Peyer's patch (tissue), 4 donors: Measurements from ENCODE around the gene S100A3. TPM values are rescaled to one million over a fixed set of nuclear protein-coding genes. Genes with fewer than 3 reads are reported as not detected.

Experiments used
- DNase-seq, 3 donors: peaks; one replicate each; pipeline ENCODE4 v3.0.0-alpha.2; 2017 to 2019
- H3K27ac ChIP-seq, 4 donors: fragments of 200-600 bp; sonication (generic); one replicate each; pipeline ENCODE4 v1.5.1; 2016 to 2019
- H3K27me3 ChIP-seq, 2 donors: fragments of 200-600 bp; sonication (generic); one replicate each; pipeline ENCODE4 v1.5.1; 2019
- H3K36me3 ChIP-seq, 3 donors: fragments of 200-600 bp; sonication (generic); one replicate each; pipeline ENCODE4 v1.5.1; 2016 to 2019
- H3K4me1 ChIP-seq, 4 donors: fragments of 200-600 bp; sonication (generic); one replicate each; pipeline ENCODE4 v1.5.1; 2016 to 2019
- H3K4me3 ChIP-seq, 4 donors: fragments of 200-600 bp; sonication (generic); 1 replicate in 3 of 4; 2 replicates in 1 of 4; pipeline ENCODE4 v1.5.1; 2016 to 2019; ENCODE audit warnings: mild to moderate bottlenecking in 1 of 4
- H3K9me3 ChIP-seq, 4 donors: fragments of 200-600 bp; sonication (generic); one replicate each; pipeline ENCODE4 v1.5.1; 2016 to 2019; ENCODE audit warnings: mild to moderate bottlenecking in 1 of 4
- POLR2A ChIP-seq, 2 donors: fragments of 450-650 bp; IDR thresholded peaks; one replicate each; pipeline ENCODE4 v1.5.1; 2017; ENCODE audit warnings: antibody characterized with exemption in 2 of 2, mild to moderate bottlenecking in 2 of 2, moderate library complexity in 2 of 2
- total RNA-seq, 4 donors: library from RNA; depleted of rRNA; stranded (reverse); fragments of >200 nt; gene quantifications; one replicate each; pipeline ENCODE4 v1.1.0, GENCODE V29; 2016
- TF ChIP-seq, protein P1 (sequence below), 6 experiments: fragments of 450-650 bp in 4 of 6; fragments of 200-600 bp in 2 of 6; sonication (generic) in 1 of 6; IDR thresholded peaks; one replicate each; pipeline ENCODE4 v1.5.1; 2017 to 2019; ENCODE audit warnings: antibody characterized with exemption in 6 of 6, mild to moderate bottlenecking in 3 of 6, moderate library complexity in 1 of 6

S100A3 gene
- total RNA-seq, 4 donors from 2014 or later: not detected

DNA sequence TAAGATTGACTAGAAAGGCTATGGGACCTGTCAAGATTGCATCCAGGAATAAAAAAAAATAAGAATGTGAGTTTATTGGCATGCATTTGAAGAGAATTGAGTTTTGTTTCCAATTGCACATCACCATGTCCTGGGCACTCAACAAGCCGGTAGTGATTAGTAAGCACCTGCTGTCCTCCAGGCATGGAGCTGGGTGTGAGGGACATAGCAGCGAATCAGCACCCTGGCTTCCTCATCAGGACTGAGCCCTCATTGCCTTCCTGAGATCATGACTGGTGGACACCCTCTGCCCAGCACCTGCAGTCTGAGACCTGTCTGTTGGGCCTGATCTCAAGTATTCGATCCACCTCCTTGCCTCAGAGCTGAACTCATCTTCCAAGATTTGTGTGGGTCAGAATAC lies 40.0 kb downstream of the S100A3 start:
- H3K9me3 ChIP-seq: no peaks in the 10 kb centered on the region
- H3K4me3 ChIP-seq: no peak overlapping the region
- H3K27ac ChIP-seq: no peak overlapping the region
- no peaks in the 10 kb centered on the region for H3K27me3 ChIP-seq
- TF ChIP-seq POLR2A (IDR thresholded peaks at IDR 0.05): no peak
- TF ChIP-seq, protein P1, sequence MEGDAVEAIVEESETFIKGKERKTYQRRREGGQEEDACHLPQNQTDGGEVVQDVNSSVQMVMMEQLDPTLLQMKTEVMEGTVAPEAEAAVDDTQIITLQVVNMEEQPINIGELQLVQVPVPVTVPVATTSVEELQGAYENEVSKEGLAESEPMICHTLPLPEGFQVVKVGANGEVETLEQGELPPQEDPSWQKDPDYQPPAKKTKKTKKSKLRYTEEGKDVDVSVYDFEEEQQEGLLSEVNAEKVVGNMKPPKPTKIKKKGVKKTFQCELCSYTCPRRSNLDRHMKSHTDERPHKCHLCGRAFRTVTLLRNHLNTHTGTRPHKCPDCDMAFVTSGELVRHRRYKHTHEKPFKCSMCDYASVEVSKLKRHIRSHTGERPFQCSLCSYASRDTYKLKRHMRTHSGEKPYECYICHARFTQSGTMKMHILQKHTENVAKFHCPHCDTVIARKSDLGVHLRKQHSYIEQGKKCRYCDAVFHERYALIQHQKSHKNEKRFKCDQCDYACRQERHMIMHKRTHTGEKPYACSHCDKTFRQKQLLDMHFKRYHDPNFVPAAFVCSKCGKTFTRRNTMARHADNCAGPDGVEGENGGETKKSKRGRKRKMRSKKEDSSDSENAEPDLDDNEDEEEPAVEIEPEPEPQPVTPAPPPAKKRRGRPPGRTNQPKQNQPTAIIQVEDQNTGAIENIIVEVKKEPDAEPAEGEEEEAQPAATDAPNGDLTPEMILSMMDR (IDR thresholded peaks at IDR 0.05): no peak
- no peak for DNase-seq
- peaks cover 0 to 10% (median 0%) of the 10 kb centered on the region in 4 donors for H3K4me1 ChIP-seq
- H3K36me3 ChIP-seq: no peaks in the 10 kb centered on the region

DNA sequence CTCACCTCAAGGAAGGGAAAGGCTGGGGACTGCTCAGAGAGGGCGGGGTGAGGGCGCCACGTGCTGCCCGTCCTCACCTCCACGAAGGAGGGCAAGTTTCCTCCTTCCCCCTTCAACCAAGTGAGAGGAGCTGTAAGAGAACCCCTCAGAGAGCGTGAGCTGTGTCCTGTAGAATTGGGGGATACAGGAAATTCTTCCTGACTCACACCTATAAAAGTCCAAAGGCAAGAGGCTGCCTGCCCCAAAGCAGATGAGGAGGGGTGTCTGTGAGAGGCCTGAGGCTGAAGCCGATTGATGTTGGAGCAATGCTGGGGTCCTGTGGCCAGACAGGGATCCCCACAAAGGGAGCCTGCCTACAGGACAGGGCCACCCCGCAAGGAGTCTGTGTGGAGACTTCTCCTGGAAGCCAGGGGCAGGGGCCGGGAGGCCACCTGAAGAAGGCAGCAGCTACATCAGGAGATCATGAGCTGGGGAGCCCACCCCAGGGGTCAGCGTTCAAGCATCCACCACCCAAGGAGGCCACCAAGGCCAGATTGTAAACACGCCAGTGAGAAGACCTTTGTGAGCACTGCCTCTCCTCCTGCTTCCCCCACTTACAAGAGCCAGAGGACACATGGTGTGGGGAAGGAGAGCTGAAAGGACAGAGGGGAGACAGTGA lies 41.0 kb downstream of the S100A3 start:
- H3K27ac ChIP-seq: peak overlapping the region in 2 of 4 donors; percentile 49 to 72
- TF ChIP-seq, protein P1 (IDR thresholded peaks at IDR 0.05): no peak
- no peak for TF ChIP-seq POLR2A (IDR thresholded peaks at IDR 0.05)
- H3K4me3 ChIP-seq: no peak overlapping the region
- no peaks in the 10 kb centered on the region for H3K9me3 ChIP-seq
- peaks cover 0 to 10% (median 0%) of the 10 kb centered on the region in 4 donors for H3K4me1 ChIP-seq
- no peaks in the 10 kb centered on the region for H3K27me3 ChIP-seq
- no peak for DNase-seq
- no peaks in the 10 kb centered on the region for H3K36me3 ChIP-seq

DNA sequence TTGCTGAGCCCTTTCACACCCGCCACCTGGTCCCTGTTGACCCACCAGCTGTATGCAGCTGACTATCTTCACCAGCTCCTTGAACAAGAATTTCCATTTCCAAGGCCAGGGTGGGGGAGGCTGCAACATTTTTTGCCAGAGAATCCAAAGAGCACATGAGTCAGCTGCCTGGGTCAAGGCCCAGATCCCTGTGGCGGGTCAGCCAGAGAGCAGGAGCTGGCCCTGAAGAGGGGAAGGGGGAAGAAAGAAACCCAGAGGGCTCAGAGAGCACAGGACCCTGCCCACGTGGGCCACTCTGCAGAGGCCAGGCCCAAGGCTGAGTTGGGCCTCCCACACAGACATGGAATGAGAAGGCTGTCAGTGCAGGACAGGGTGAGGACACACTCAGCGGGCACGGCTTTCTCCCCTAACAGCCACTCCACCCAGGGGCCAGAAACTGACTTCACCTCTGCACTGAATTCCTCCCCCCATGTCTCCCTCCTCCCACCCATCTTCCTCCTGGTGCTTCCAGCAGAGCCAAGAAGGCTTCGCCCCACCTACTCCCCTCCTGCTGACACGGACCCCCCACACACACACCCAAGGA lies 42.1 kb downstream of the S100A3 start:
- Histone ChIP-seq H3K27ac (peak overlapping the region; percentile 40 to 72 (median 50)), H3K4me3 (no peak overlapping the region), H3K27me3 (no peaks in the 10 kb centered on the region), H3K4me1 (peaks cover 0 to 10% (median 0%) of the 10 kb centered on the region in 4 donors), H3K36me3 (no peaks in the 10 kb centered on the region), H3K9me3 (no peaks in the 10 kb centered on the region)
- DNase-seq: peak; percentile 40 to 84 (median 64)
- TF ChIP-seq, protein P1 (IDR thresholded peaks at IDR 0.05): no peak
- TF ChIP-seq POLR2A (IDR thresholded peaks at IDR 0.05): no peak

DNA sequence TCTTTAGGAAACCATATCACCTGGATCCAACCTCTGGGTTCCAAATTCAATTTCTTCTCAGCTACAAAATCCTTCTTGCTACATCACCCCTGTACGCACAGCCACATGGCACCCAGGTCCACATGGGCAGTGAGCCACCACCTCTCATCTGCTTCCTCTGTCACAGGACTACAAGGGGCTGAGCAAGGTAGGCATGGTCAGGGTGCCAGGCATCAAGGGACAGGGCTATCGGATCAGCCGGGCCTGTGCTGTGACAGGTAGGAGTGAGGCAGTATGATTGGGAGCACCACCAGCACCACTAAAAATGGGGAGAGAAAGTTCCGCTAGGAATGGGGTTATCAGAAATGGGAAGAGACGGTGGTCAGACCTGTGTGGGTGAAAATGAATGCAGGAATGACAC lies 42.7 kb downstream of the S100A3 start:
- H3K36me3 ChIP-seq: no peaks in the 10 kb centered on the region
- DNase-seq: no peak
- H3K4me1 ChIP-seq: peaks cover 0 to 10% (median 0%) of the 10 kb centered on the region in 4 donors
- H3K27ac ChIP-seq: peak overlapping the region in 3 of 4 donors; percentile 49 to 72 (median 51)
- TF ChIP-seq, protein P1 (IDR thresholded peaks at IDR 0.05): no peak
- H3K4me3 ChIP-seq: no peak overlapping the region
- no peaks in the 10 kb centered on the region for H3K9me3 ChIP-seq
- H3K27me3 ChIP-seq: no peaks in the 10 kb centered on the region

DNA sequence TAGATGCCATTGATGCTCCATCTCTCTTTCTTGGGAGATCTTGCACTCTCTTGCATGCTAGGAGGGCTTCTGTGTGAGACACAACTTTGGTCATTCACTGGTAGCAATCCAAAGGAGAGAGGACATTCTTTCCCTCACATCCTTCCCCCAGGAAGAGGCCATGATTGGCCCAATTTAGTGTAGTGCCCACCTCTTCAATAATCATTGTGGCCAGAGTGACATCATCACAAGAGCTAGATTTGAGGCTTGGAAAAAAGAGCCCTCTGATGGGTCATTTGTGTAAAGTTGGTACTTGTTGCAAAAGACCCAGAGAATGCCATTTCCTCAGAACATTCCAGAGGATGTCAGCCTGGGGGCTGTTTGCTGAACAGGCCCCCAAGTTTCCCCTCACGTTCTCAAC lies 43.5 kb downstream of the S100A3 start:
- Histone ChIP-seq H3K4me3 (no peak overlapping the region), H3K27ac (peak overlapping the region in 1 of 4 donors; percentile 72), H3K9me3 (no peaks in the 10 kb centered on the region), H3K27me3 (no peaks in the 10 kb centered on the region), H3K36me3 (no peaks in the 10 kb centered on the region), H3K4me1 (peaks cover 0 to 10% (median 0%) of the 10 kb centered on the region in 4 donors)
- no peak for DNase-seq
- TF ChIP-seq, protein P1 (IDR thresholded peaks at IDR 0.05): no peak
- no peak for TF ChIP-seq POLR2A (IDR thresholded peaks at IDR 0.05)
